H9 (cell line): ENCODE measurements around the gene SIPA1L3. TPM values are rescaled to one million over a fixed set of nuclear protein-coding genes. Genes with fewer than 3 reads are reported as not detected.

ENCODE experiments used
- DNase-seq: peaks from one replicate; pipeline ENCODE4 v3.0.0-alpha.2; 2017
- H2AFZ ChIP-seq: one replicate; pipeline ENCODE4 v1.6.1; 2013; ENCODE audit warnings: mild to moderate bottlenecking, low read length, control low read depth, moderate library complexity
- H2AK5ac ChIP-seq: 2 replicates; pipeline ENCODE4 v1.6.1; 2013; ENCODE audit warnings: low read length, control low read depth, mixed read lengths; ENCODE audit not compliant: insufficient read length
- H2BK120ac ChIP-seq: one replicate; pipeline ENCODE4 v1.6.1; 2013; ENCODE audit warnings: low read depth, mild to moderate bottlenecking, low read length, control low read depth, inconsistent platforms; ENCODE audit not compliant: poor library complexity, severe bottlenecking
- H2BK12ac ChIP-seq: 2 replicates; pipeline ENCODE4 v1.6.1; 2013; ENCODE audit warnings: low read length, control low read depth, mixed read lengths, low read depth; ENCODE audit not compliant: insufficient read length
- H2BK15ac ChIP-seq: 2 replicates; pipeline ENCODE4 v1.6.1; 2013; ENCODE audit warnings: low read depth, low read length, control low read depth
- H2BK20ac ChIP-seq: one replicate; pipeline ENCODE4 v1.6.1; 2013; ENCODE audit warnings: low read depth, mild to moderate bottlenecking, low read length, control low read depth, inconsistent platforms; ENCODE audit not compliant: poor library complexity, severe bottlenecking
- H2BK5ac ChIP-seq: 2 replicates; pipeline ENCODE4 v1.6.1; 2013; ENCODE audit warnings: low read length, control low read depth, mixed read lengths; ENCODE audit not compliant: insufficient read length
- H3K14ac ChIP-seq: 2 replicates; pipeline ENCODE4 v1.6.1; 2013; ENCODE audit warnings: low read length, control low read depth; ENCODE audit not compliant: insufficient read depth
- H3K18ac ChIP-seq: 2 replicates; pipeline ENCODE4 v1.6.1; 2013; ENCODE audit warnings: low read depth, mild to moderate bottlenecking, mixed read lengths, low read length, control low read depth; ENCODE audit not compliant: insufficient read length
- H3K23ac ChIP-seq: 2 replicates; pipeline ENCODE4 v1.6.1; 2013; ENCODE audit warnings: low read length, control low read depth, mixed read lengths, low read depth; ENCODE audit not compliant: insufficient read length
- H3K23me2 ChIP-seq: 2 replicates; pipeline ENCODE4 v1.6.1; 2013; ENCODE audit warnings: low read depth, mild to moderate bottlenecking, mixed read lengths, low read length, control low read depth; ENCODE audit not compliant: insufficient read length, poor library complexity, severe bottlenecking
- H3K27ac ChIP-seq: 2 replicates; pipeline ENCODE4 v1.5.1; 2013; ENCODE audit warnings: low read length, control low read depth, mixed read lengths, low read depth; ENCODE audit not compliant: insufficient read length
- H3K27me3 ChIP-seq: 2 replicates; pipeline ENCODE4 v1.6.1; 2013; ENCODE audit warnings: low read length, control low read depth, inconsistent platforms; ENCODE audit not compliant: insufficient read depth
- H3K4ac ChIP-seq: 2 replicates; pipeline ENCODE4 v1.6.1; 2013; ENCODE audit warnings: low read depth, mild to moderate bottlenecking, control low read depth, inconsistent platforms, low read length, moderate library complexity
- H3K4me1 ChIP-seq: 2 replicates; pipeline ENCODE4 v1.6.1; 2013; ENCODE audit warnings: low read length, control low read depth, inconsistent platforms; ENCODE audit not compliant: insufficient read depth
- H3K4me2 ChIP-seq: 2 replicates; pipeline ENCODE4 v1.6.1; 2013; ENCODE audit warnings: low read length, control low read depth, mixed read lengths; ENCODE audit not compliant: insufficient read length, insufficient read depth
- H3K56ac ChIP-seq: 2 replicates; pipeline ENCODE4 v1.6.1; 2013; ENCODE audit warnings: low read depth, mild to moderate bottlenecking, mixed read lengths, low read length, control low read depth; ENCODE audit not compliant: insufficient read length
- H3K79me1 ChIP-seq: 2 replicates; pipeline ENCODE4 v1.6.1; 2013; ENCODE audit warnings: low read depth, mild to moderate bottlenecking, moderate library complexity, low read length, control low read depth, inconsistent platforms; ENCODE audit not compliant: insufficient read depth, poor library complexity, severe bottlenecking
- H3K79me2 ChIP-seq: 2 replicates; pipeline ENCODE4 v1.6.1; 2013; ENCODE audit warnings: low read length, control low read depth, inconsistent platforms; ENCODE audit not compliant: insufficient read depth
- H3K9ac ChIP-seq: 2 replicates; pipeline ENCODE4 v1.6.1; 2013; ENCODE audit warnings: low read length, control low read depth, mixed read lengths; ENCODE audit not compliant: insufficient read length; ENCODE audit errors: extremely low read depth
- H3K9me3 ChIP-seq: one replicate; pipeline ENCODE4 v1.6.1; 2013; ENCODE audit warnings: low read depth, low read length, inconsistent platforms; ENCODE audit not compliant: control insufficient read depth
- H3T11ph ChIP-seq: one replicate; pipeline ENCODE4 v1.6.1; 2013; ENCODE audit warnings: mild to moderate bottlenecking, low read length, control low read depth, inconsistent platforms
- H4K20me1 ChIP-seq: one replicate; pipeline ENCODE4 v1.6.1; 2013; ENCODE audit not compliant: control insufficient read depth, insufficient read length, insufficient read depth
- H4K5ac ChIP-seq: 2 replicates; pipeline ENCODE4 v1.6.1; 2013; ENCODE audit warnings: low read depth, mild to moderate bottlenecking, mixed read lengths, low read length, control low read depth; ENCODE audit not compliant: insufficient read length
- H4K8ac ChIP-seq: replicated peaks from 2 replicates; pipeline ENCODE4 v1.6.1; 2013; ENCODE audit warnings: low read length, control low read depth, mixed read lengths, low read depth; ENCODE audit not compliant: insufficient read length
- H4K91ac ChIP-seq: 2 replicates; pipeline ENCODE4 v1.6.1; 2013; ENCODE audit warnings: low read depth, mild to moderate bottlenecking, moderate library complexity, mixed read lengths, low read length, control low read depth; ENCODE audit not compliant: insufficient read length
- H3K27ac Mint-ChIP-seq, 3 experiments: 2 replicates in 2 of 3; 3 replicates in 1 of 3; pipeline ENCODE4 v1.8.0; 2020 to 2021; ENCODE audit warnings: mixed read lengths in 3 of 3, mild to moderate bottlenecking in 1 of 3, moderate library complexity in 1 of 3
- H3K27me3 Mint-ChIP-seq: 2 replicates; pipeline ENCODE4 v1.8.0; 2021; ENCODE audit warnings: low read depth, mild to moderate bottlenecking, moderate library complexity, mixed read lengths
- H3K36me3 Mint-ChIP-seq, 3 experiments: 2 replicates in 2 of 3; 3 replicates in 1 of 3; pipeline ENCODE4 v1.8.0; 2020 to 2021; ENCODE audit warnings: low read depth in 3 of 3, mixed read lengths in 3 of 3; ENCODE audit not compliant: insufficient read depth in 1 of 3
- H3K4me1 Mint-ChIP-seq, 2 experiments: 2 replicates each; pipeline ENCODE4 v1.8.0; 2020; ENCODE audit warnings: mixed read lengths in 2 of 2
- H3K4me3 Mint-ChIP-seq, 2 experiments: 2 replicates in 1 of 2; 3 replicates in 1 of 2; pipeline ENCODE4 v1.8.0; 2020 to 2021; ENCODE audit warnings: mild to moderate bottlenecking in 2 of 2, mixed read lengths in 2 of 2, moderate library complexity in 1 of 2
- H3K9me3 Mint-ChIP-seq, 2 experiments: 2 replicates in 1 of 2; 3 replicates in 1 of 2; pipeline ENCODE4 v1.8.0; 2020; ENCODE audit warnings: mild to moderate bottlenecking in 2 of 2, mixed read lengths in 2 of 2, moderate library complexity in 1 of 2
- WGBS: extraction: QIAGEN DNeasy Blood & Tissue Kit; methylation state at CpG from one replicate; pipeline ENCODE4 v1.1.7; 2013; ENCODE audit warnings: missing lambda C conversion rate, low lambda C conversion rate, mixed read lengths; ENCODE audit not compliant: insufficient read length; ENCODE audit errors: extremely low coverage; 5-methylcytosine and 5-hydroxymethylcytosine counted together
- total RNA-seq: library from RNA; stranded (reverse); gene quantifications from 2 replicates; pipeline ENCODE4 v1.2.1, GENCODE V29; 2021
- TF ChIP-seq, protein P1 (sequence below): fragments of 200-600 bp; sonication (generic); conservative IDR thresholded peaks from 3 replicates; pipeline ENCODE4 v1.8.0; 2021; ENCODE audit warnings: antibody characterized with exemption, mild to moderate bottlenecking

The SIPA1L3 gene
- total RNA-seq, 1 experiment from 2014 or later: 40.1 TPM

DNA sequence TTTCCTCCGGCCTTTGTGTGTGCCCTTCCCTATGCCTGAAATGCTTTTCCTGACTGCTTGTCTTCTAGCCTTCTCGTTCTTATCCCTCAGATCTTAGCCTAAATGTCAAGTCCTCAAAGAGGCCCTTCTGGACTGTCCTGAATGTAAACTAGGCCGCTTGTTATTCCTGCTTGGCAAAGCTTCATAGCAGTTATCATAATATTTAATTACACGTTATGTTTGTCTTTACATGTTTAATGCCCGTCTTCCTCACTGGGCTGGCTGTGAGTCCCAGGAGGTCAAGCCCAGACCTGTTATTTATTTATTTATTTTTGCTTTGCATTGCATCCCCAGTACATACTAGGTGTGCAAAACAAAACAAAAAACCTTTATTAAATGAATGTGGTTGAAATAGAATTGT lies 62.7 kb downstream of the SIPA1L3 start:
- no peak overlapping the region for H3T11ph ChIP-seq

More for the DNA sequence above, 62.7 kb downstream of the SIPA1L3 start:
- Histone ChIP-seq H3K27ac (no peak overlapping the region), H3K18ac (no peak overlapping the region), H3K23ac (no peak overlapping the region), H4K8ac (no peak overlapping the region), H4K91ac (no peak overlapping the region), H3K9ac (no peak overlapping the region), H3K9me3 (no peaks in the 10 kb centered on the region), H3K4me1 (no peaks in the 10 kb centered on the region), H3K4ac (no peak overlapping the region), H2BK5ac (no peak overlapping the region), H2AK5ac (no peak overlapping the region), H2AFZ (no peak overlapping the region), H3K56ac (no peak overlapping the region), H2BK20ac (no peak overlapping the region), H2BK12ac (no peak overlapping the region), H3K79me1 (peaks cover 7% of the 10 kb centered on the region), H3K27me3 (no peaks in the 10 kb centered on the region), H3K14ac (no peak overlapping the region), H3K23me2 (no peaks in the 10 kb centered on the region), H3K79me2 (peaks cover 7% of the 10 kb centered on the region; the same call in 1 of the 2 replicates), H3K4me2 (no peak overlapping the region), H2BK15ac (no peak overlapping the region), H2BK120ac (no peak overlapping the region), H4K5ac (no peak overlapping the region), H4K20me1 (no peaks in the 10 kb centered on the region)
- peaks cover 11 to 12% of the 10 kb centered on the region in 2 experiments for H3K4me1 Mint-ChIP-seq
- no peak for DNase-seq
- H3K9me3 Mint-ChIP-seq: peaks cover 17 to 19% of the 10 kb centered on the region in 2 experiments
- H3K27ac Mint-ChIP-seq: no peak overlapping the region
- peaks cover 17 to 25% (median 24%) of the 10 kb centered on the region in 3 experiments for H3K36me3 Mint-ChIP-seq
- no CpG with 5 or more reads among the region's 5 CpGs for WGBS
- TF ChIP-seq, protein P1, sequence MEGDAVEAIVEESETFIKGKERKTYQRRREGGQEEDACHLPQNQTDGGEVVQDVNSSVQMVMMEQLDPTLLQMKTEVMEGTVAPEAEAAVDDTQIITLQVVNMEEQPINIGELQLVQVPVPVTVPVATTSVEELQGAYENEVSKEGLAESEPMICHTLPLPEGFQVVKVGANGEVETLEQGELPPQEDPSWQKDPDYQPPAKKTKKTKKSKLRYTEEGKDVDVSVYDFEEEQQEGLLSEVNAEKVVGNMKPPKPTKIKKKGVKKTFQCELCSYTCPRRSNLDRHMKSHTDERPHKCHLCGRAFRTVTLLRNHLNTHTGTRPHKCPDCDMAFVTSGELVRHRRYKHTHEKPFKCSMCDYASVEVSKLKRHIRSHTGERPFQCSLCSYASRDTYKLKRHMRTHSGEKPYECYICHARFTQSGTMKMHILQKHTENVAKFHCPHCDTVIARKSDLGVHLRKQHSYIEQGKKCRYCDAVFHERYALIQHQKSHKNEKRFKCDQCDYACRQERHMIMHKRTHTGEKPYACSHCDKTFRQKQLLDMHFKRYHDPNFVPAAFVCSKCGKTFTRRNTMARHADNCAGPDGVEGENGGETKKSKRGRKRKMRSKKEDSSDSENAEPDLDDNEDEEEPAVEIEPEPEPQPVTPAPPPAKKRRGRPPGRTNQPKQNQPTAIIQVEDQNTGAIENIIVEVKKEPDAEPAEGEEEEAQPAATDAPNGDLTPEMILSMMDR: no peak
- H3K4me3 Mint-ChIP-seq: no peak overlapping the region
- H3K27me3 Mint-ChIP-seq: no peaks in the 10 kb centered on the region
